Thyroid gland (tissue), 4 donors: ENCODE results near the gene GALNT9.

ENCODE experiments used
- POLR2A ChIP-seq, 2 donors: fragments of 450-650 bp; IDR thresholded peaks; one replicate each; pipeline ENCODE4 v1.6.1; 2017; ENCODE audit warnings: antibody characterized with exemption in 2 of 2, mild to moderate bottlenecking in 2 of 2, moderate library complexity in 1 of 2
- TF ChIP-seq, protein P1 (sequence below), 6 experiments: fragments of 200-600 bp in 3 of 6; fragments of 450-650 bp in 3 of 6; sonication (generic) in 3 of 6; IDR thresholded peaks; one replicate each; pipeline ENCODE4 v1.5.1; 2016 to 2019; ENCODE audit warnings: antibody characterized with exemption in 6 of 6, mild to moderate bottlenecking in 2 of 6, inconsistent platforms in 1 of 6, moderate library complexity in 1 of 6

DNA sequence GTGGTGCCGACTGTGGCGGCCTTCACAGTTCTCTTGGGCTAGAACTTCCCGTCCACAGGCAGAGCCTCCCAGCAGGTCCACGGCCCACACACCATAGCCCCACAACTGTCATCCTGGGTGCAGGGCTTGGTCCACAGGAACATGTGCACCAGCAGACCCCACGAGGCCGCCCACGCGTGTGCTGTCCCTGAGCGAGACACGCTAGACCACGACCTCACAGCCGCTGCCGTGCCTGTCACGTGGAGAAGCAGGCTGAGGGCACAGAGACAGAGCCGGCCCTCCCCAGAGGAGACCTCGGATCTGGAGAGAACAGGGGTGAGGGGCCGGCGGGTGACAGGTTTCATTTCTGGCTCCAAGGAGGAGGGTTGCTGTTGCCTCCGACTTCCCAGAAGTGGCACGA, 8.9 kb upstream of the GALNT9 start:
- TF ChIP-seq, protein P1, sequence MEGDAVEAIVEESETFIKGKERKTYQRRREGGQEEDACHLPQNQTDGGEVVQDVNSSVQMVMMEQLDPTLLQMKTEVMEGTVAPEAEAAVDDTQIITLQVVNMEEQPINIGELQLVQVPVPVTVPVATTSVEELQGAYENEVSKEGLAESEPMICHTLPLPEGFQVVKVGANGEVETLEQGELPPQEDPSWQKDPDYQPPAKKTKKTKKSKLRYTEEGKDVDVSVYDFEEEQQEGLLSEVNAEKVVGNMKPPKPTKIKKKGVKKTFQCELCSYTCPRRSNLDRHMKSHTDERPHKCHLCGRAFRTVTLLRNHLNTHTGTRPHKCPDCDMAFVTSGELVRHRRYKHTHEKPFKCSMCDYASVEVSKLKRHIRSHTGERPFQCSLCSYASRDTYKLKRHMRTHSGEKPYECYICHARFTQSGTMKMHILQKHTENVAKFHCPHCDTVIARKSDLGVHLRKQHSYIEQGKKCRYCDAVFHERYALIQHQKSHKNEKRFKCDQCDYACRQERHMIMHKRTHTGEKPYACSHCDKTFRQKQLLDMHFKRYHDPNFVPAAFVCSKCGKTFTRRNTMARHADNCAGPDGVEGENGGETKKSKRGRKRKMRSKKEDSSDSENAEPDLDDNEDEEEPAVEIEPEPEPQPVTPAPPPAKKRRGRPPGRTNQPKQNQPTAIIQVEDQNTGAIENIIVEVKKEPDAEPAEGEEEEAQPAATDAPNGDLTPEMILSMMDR (IDR thresholded peaks at IDR 0.05) = no peak
- TF ChIP-seq POLR2A (IDR thresholded peaks at IDR 0.05) = no peak
